8988T (cell line): ENCODE measurements around the gene STRN4.

Experiments
- DNase-seq: peaks from one replicate; pipeline ENCODE4 v3.0.0; 2011

STRN4 gene

DNA sequence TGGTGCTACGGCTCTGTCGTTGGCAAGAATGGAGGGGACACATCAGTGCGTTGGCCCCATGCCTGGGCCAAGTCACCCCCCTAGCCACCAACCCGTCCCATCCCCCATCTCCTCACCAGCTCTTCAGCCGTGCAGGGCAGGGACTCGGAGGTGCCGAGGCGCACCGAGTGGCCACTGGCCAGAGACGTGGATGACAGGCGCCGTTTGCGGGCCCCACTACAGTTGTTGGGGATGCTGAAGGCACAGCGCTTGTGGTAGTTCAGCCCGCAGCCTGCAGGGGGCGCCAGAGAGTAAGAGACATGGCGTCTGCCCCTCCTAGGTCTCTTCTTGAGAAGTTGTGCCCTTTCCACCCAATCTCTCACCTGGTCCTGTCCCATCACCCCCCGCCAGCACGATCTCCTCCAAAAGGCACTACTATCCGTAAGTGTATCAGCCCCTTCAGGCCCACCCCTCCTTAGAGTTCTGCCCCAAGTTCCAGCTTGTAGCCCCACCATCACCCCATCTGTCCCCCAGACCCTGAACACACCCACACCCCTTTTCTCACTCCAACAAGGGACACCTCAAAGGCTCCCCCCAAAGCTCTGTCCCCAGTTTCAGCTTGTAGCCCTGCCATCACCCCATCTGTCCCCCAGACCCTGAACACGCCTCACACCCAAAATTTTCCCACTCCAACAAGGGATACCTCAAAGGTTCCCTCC is 41.7 kb downstream of the STRN4 start:
- DNase-seq = peak; percentile 64

GRCh38 chr19:46700704-46701103 is 45.5 kb downstream of the STRN4 start:
- DNase-seq = no peak

GRCh38 chr19:46698395-46699321 is 47.6 kb downstream of the STRN4 start:
- DNase-seq = no peak

GRCh38 chr19:46697204-46697960 is 48.9 kb downstream of the STRN4 start:
- no peak for DNase-seq

- no peak for DNase-seq
Observed at GRCh38 chr19:46696866-46697203, 49.4 kb downstream of the STRN4 start.

GRCh38 chr19:46696052-46696451 is 50.2 kb downstream of the STRN4 start:
- DNase-seq = no peak

GRCh38 chr19:46693760-46694159 is 52.5 kb downstream of the STRN4 start:
- DNase-seq = no peak

DNA sequence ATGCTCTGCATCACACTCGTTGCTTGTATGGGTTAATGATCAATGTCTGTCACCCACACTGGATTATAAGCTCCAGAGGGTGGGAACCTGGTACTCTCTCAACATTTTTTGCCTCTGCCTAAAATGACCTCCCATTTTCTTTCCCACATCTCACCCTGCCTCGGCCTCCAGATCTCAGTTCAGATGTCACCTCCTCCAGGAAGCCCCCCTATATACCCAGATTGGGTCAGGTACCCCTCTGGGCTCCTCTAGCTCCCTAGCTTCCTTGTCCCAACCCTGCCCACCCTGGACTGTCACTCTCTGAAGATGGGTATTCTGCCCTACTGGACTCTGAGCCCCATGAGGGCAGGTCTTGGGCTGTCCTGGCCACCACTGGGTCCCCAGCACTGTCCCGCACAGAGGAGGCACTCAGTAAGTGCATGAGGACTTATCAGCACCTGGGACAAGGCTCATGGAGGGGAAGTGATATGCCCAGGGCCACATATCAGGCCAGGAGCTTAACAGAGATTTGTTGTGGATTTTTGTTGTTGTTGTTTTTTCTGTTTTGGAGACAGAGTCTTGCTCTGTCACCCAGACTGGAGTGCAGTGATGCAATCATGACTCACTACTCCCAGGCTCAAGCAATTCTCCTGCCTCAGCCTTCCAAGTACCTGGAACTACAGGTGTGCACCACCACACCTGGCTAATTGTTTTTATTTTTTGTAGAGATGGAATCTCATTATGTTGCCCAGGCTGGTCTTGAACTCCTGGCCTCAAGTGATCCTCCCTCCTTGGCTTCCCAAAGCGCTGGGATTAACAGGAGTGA is 53.1 kb downstream of the STRN4 start:
- DNase-seq = no peak

DNA sequence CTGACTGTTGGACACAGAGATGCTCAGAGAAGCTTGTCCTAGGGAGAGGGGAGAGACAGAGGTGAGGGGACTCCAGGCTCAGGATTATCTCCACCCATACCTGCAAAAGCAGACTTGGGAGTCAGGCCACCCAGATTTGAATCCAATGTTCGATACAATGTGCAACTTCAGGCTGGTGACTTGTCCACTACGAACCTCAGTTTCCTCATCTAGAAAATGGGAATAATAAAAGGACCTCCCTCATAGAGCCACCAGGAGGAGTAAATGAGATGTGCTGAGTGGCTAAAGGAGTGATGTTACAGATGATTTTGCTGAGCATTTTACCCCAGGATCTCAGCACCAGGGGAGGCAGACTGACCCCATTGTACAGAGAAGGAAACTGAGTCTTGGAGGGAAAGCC is 54.3 kb downstream of the STRN4 start:
- DNase-seq = no peak

DNA sequence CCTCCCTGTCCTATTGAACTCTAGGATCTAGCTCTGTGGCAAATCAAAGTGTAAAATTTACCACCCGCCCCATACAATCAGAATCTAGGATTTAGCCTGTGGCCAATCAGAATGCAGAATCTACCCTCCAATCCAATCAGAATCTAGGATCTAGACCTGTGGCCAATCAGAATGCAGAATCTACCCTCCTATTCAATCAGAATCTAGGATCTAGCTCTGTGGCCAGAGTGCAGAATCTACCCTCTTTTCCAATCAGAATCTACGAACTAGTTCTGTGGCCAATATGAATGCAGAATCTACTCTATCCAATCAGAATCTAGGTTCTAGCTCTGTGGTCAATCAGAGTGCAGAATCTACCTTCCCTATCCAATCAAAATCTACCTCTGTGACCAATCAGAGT is 55.1 kb downstream of the STRN4 start:
- DNase-seq = no peak

DNA sequence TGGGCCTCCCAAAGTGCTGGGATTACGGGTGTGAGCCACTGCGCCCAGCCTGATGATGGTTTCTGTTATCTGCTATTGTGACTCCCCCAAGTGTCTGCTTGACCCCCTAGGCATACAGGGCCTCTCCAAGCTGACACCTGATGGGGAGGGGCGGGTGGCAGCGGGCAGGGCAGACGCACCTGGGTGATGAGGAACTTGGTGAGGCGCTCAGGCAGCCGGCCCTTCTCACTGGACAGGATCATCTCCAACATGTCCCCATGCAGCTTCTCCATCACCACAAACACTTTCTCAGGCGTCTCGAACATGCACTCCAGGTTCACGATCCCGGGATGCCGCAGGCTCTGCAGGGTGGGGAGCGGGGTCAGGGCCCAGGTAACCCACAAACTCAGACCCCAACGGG is 56.9 kb downstream of the STRN4 start:
- DNase-seq = no peak

GRCh38 chr19:46687438-46688145 is 58.7 kb downstream of the STRN4 start:
- no peak for DNase-seq

GRCh38 chr19:46685189-46685588 is 61.1 kb downstream of the STRN4 start:
- no peak for DNase-seq

- DNase-seq = peak; percentile 61
Observed at GRCh38 chr19:46678110-46678732, 68.0 kb downstream of the STRN4 start.

GRCh38 chr19:46674416-46675178 is 71.7 kb downstream of the STRN4 start:
- no peak for DNase-seq

DNA sequence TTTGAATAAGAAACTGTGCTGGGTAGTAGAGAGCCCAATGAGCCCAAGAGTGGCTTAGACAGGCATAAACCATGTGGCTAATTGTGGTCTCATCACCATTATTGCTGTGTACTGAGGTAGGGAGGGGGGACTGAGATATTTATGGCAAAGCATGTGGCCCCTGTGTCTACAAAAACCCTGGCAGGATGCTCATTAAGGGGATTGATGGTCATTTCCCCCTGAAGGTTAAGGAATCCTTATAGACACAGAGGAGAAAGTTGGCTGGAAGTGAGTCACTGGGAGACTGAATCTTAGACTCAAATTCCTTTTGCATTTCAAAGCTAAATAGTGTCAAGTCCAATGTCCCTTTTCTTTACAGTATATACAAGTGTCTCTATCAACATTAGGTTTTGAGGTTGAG is 75.4 kb downstream of the STRN4 start:
- no peak for DNase-seq
